Measurements from ENCODE around the gene AMBN.

The AMBN gene, protein sequence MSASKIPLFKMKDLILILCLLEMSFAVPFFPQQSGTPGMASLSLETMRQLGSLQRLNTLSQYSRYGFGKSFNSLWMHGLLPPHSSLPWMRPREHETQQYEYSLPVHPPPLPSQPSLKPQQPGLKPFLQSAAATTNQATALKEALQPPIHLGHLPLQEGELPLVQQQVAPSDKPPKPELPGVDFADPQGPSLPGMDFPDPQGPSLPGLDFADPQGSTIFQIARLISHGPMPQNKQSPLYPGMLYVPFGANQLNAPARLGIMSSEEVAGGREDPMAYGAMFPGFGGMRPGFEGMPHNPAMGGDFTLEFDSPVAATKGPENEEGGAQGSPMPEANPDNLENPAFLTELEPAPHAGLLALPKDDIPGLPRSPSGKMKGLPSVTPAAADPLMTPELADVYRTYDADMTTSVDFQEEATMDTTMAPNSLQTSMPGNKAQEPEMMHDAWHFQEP

DNA sequence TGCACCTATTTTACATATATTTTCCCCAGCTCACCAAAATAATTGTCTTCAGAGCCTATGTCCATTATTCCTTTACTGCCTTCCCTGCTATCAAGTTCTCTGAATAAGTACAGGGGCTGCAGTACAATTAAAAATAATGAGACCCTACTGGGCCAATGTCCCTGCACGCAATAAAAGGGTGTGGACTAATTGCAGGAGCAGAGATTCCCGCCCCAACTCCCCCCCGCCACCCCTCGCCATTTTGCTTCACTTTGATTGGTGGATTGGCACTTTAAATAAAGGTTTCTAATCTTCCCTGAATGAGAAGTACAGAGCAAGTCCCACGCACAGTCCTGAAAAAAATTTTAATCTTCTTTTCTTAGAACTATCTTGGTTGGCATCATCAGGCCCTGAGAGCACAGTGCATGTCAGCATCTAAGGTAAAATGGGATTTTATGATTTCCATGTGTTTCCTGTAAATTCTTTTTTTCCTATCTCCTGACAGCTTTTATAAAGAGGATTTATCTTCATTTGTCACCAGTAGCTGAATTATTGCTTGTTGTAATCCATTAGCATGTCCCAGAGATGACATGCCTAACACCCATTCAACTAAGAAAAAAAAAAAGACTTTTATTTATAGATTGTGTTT lies at the start of gene AMBN:
Gene AMBN (plus strand): TSS at position 302 of the 628 bp plus-strand sequence. CDS start 103 bp downstream, at position 405.
- no peak for DNase-seq (ENCODE audit: low read depth in 2 of 2)

DNA sequence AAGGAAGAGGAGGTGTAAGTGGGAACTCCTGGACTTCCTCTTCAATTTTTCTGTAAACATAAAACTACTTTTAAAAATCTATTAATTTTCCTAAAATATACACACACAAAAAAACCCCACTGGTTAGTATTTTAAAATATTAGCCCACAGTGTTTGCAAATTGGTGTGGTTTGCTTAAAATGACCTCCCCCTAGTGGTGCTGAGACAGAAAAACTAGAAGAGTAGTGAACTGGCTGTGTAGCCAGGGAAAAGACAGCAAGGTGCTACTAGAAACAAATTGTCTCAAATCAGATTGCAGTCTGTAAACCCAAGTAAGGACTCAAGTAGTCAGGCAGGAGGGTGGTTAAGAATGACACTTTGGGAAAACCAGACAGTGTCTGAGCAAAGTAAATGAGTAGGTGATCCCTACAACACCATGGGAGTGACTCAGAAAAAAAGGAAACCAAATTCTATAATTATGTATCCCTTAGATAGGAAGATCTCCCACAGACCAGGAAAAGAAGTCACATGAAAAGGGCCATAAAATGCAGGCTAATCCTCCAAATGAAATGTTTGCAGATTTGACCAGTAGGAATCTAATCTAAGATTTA lies 47.7 kb upstream of the AMBN start:
- DNase-seq (ENCODE audit: low read depth in 2 of 2): no peak

DNA sequence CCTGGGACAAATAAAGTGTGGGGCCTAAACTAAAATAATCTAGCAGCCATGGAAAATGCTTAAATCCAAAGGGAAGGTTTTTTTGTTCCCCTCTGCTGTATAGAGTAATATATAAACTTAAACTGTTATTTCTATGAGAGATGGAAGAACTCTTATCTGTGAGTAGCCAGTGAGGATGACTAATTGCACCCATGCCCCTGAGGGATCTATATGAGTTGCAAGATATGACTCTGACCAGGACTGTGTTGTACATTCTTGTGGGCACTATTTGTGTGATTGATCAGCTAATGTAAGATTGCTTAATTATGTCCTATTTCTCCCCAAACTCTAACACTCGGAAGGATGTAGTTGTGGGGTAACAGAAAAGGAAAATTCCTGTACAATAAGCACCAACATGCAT lies 35.2 kb upstream of the AMBN start:
- DNase-seq (ENCODE audit: low read depth in 2 of 2): no peak

DNA sequence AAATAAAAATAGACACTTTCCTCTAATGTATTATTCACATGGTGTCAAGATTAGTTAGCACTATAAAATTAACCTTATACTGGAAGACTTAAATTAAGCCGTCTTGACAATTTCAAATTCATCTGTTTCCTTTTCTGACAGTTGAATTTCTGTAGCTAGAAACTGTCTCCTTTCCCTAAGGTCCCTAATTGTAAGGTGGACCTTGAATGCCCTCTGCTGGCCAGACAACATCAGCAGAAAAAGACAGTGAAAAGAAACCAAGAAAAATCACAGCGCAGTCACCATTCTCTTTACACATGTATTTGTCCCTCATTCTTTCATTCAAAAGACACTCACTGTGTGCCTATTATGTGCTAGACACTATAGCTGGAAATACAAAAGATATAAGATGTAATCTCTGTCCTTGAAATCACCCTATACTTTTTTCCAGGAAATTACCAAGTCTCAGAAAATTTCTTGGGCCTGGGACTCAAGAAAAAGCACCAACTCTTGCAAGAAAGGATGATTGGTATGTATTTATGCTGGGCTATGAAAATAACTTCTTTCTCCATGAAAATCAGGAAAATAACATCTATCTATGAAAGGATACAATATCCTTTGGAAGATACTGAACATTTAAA lies 32.7 kb upstream of the AMBN start:
- no peak for DNase-seq (ENCODE audit: low read depth in 2 of 2)

DNA sequence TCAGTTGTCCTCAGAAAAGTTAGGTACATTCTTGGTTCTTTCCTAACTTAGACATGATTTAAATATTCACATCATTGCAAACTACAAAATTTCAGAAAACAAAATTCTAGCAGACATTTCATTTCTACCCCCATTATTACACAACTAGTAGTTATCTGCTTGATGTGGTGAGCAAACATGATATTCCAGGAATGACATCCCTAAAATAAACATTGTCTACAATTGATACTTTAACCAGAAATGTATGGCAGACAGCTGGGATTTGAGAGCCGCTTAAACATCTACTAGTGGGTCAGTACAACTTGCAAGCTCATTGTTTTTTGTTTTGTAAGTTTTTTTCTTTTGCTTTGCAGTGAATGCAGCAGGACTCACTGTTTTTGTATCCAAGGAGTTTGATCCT lies 32.1 kb upstream of the AMBN start:
- DNase-seq (ENCODE audit: low read depth in 2 of 2): no peak

DNA sequence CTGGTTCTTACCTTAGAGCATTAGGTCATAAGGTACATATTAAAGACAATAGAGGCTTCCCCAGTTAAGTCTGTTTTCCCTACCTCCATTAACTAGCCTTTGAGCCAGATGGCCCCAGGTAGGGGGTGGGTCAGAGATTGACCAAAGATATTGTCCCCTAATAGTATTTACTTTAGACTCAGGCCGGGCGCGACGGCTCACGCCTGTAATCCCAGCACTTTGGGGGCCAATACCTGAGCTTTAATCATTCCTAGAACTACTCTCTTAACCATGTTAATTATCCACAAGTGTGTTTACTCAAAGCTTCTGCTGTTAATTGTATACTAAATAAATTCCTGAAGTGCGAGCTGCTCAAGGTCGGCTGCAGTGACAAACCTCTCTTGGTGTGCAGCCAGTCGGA lies 28.0 kb upstream of the AMBN start:
- no peak for DNase-seq (ENCODE audit: low read depth in 2 of 2)

DNA sequence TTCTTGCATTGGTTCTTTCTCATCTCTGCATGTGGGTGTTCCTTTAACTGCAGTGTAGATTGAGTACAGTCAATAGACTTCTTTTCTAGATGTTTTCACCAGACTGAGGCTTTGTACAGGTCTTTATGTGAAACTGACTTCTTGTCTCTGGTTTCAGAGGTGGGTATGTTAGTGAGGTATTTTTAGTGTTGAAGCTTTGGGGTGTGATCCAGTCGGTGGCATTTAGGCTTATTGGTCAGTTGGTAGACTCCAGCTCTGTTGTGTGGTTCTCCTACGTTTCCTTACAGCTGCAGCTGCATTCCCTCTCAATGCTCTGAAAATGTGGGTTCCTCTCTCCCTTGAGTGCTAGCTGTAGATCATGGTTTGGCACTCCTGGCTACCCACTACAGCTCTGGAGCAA lies 21.3 kb upstream of the AMBN start:
- no peak for DNase-seq (ENCODE audit: low read depth in 2 of 2)

DNA sequence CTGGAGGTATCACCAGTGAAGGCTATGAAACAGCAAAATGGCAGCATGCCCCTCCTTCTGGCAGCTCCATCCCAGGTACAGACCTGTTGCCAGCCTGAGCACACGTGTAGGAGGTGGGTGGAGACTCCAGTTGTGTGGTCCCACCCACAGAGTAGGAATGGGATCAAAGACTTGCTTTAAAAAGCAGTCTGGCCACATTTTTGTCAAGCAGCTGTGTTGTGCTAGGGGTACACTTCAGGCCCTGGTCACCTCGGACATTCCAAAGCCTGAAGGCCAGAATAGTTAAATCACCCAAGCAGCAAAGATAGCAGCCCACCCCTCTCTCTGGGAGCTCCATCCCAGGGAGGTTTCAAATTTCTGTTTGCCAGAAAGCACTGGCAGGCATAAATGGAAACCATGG lies 20.3 kb upstream of the AMBN start:
- no peak for DNase-seq (ENCODE audit: low read depth in 2 of 2)

DNA sequence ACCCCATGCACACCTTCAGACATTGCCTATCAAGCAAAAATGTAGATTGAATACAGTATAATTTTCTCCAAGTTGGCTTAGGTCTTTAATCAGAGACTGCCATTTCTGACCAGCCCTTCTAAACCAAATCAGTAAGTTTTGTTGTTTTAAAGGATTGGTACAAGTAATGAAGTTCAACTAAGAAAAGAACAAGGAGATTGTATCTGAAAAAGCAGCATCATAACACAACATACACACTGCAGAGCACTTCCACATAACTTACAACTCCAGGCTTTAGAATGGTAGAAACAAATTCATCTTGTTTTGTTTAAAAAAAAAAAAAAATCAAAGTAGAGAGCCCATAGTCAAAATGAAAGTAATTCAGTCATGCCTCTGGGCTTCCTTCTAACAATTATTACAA lies 16.1 kb upstream of the AMBN start:
- DNase-seq (ENCODE audit: low read depth in 2 of 2): no peak

DNA sequence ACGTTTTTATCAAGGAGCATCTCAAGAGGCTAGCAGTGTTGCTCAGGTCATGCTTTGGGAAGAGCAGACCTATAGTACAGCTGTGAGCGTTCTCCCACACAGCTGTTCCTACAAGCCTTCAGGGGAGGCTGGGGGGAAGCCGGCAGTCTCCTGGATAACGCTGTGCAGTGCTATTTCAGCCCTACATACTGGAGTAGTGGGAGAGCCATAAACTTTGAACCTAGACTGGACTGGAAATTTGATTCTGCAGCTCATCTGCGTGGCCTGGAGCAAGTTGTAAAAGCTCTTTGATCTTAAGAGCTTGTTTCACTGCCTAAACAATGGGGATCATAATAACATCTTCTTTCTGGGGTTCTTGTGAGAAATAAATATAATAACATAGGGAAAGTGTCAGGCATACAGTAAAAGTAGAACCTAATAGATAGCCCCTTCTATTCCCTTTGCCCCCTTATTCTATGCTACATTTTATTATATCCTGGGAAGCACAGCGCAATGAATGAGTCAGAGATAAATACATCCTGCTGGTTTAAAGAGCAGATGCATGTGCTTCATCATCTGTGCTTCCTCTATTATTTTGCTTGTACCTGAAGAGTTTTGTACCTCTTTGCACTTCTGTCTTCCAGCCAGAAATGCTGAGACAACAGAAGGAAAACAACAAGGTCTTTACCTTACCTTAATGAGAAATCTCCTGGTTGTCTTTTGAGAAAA lies 14.7 kb upstream of the AMBN start:
- DNase-seq (ENCODE audit: low read depth in 2 of 2): no peak

DNA sequence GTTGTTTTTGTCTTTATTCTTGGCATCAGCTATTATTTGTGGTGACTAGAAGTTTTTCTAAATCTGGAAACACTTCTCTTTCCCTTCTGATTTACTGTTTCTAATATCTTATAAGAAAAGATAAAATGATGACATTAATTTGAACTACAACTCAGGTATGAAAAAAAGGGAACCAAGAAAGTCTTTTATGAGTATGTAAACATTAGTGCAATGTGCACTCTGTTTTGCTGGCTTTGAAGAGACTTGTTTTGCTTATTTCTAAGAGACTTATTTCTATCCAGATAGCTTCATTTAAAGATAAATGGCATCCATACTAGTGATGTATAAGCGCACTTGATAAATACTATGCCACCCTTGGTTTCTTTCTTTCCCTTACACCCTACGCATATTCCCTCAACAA lies 10.1 kb upstream of the AMBN start:
- no peak for DNase-seq (ENCODE audit: low read depth in 2 of 2)

DNA sequence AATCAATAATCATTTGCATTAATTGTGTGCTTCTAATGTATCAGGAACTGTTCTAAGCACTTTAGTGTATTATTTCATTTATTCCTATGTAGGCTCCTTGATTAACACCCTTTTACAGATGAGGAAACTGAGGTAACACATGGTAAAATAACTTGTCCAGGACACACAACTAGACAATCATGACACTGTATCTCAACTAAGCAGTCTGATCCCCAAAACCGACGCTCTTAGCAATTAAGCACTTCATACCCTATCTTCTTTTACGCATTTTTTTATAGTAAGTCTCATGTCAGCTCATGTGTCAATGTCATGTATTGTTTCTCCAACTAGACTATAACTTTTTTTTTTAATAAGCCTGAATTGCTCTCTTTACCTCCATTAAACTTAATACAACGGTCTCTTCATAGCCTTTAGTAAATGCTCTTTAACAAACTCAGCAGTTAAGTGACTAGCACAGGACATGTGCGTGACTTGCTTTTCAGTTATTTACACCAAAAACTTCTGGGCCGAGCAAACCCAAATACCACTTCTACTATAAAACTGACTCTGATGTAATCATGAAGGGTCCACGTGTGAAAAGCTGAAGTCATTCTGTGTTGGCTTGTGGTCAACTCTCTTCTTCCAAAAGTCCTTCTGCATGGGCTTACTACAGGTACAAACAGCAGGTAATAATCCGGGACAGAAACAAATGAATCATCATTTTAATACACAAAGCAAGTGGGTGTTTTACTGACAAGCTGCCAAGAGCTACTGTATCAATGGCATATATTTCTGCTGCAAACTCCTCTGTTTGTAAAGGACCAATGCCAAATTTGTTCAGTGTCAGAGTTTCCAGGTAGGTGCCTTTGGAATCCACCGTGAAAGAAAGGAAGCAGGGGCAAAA lies 7.9 kb upstream of the AMBN start:
- DNase-seq (ENCODE audit: low read depth in 2 of 2): no peak

DNA sequence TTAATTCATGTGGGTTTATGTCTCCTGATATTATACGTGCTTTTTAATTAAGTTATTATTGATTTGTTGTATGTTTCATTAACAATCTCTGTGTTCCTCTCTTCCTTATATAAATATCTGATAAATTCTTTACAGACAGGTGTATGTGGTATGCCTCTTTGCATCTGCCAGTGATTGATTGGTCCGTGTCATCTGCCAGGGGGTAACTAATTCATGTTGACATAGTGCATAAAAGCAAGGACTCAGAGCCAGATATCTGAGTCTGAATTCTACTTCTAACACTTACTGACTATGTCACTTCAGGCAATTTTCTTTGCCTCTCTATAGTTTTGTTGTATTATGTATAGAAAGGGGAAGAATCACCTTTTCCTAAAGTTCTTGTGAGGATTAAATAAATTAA lies 5.2 kb upstream of the AMBN start:
- DNase-seq (ENCODE audit: low read depth in 2 of 2): no peak

DNA sequence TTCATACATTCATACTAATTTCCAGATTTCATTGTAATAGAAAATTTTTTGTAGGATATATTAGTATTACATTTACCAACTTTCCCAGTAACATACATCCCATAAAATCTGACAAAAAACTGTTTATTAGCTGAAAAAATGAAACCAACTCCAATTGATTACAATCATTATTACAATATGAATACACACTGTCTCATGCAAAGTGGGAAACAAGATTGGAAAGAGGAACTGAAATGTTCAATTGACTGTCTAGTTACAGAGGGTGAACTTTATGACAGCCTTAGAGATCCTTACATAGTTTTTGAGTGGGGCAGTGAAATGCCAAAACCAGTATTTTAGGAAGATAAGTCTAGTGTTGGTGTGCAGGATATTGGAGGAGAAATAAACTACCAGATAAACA lies 2.3 kb upstream of the AMBN start:
- DNase-seq (ENCODE audit: low read depth in 2 of 2): no peak

DNA sequence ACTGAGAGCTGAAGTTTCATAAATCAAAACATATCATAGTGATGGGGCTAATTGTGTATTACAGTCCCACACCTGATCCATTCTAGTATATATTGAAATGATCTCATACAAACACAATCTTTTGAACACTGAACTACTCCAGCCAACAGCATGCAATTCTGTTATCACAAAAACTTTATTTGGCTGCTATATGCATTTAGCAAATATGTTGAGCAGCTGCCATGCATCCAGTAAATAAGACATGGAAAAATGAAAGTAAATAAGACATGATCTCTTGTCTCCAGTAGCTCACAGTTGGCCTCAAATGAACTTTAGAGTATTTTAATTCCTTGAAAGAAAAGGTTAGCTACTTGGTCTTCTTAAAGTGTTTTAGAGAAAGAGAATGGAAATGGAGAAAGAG lies 2.1 kb downstream of the AMBN start:
- DNase-seq (ENCODE audit: low read depth in 2 of 2): no peak

DNA sequence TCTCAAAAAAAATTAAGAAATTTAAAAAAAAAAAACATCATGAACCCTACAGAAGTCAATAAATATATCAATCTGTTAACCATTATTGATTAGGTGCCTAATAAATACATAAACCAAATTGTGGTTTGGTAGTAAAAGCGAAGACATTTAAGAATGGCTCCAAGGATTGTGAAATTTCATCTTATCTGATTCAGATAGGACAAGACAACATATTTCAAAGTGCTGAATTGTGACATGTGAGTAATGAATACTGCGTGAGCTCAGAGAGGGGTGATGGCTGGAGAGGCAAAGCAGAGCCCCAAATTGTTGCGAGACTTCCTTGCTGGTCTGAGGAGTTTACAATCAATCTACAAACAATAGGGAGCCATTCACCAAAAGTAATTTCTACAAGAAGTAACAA lies 8.2 kb downstream of the AMBN start:
- no peak for DNase-seq (ENCODE audit: low read depth in 2 of 2)

DNA sequence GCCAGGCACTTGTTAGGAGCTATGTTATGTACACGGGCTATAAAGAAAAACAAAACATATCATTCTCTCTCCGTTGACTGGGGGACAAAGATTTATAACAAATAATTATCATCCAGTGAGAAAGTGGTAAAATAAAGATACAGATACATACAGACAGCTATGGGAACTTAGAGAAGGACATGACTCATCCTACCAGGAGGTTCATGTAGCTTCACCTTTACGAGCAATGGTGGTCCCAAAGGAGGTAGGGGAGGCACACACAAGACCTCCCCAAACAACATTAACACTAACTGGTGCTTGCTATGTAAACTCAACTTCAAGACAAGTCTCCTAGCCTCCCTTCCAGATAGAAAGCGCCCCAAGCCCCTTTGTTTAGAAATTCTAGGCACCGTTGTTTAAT lies 8.9 kb downstream of the AMBN start:
- DNase-seq (ENCODE audit: low read depth in 2 of 2): no peak

DNA sequence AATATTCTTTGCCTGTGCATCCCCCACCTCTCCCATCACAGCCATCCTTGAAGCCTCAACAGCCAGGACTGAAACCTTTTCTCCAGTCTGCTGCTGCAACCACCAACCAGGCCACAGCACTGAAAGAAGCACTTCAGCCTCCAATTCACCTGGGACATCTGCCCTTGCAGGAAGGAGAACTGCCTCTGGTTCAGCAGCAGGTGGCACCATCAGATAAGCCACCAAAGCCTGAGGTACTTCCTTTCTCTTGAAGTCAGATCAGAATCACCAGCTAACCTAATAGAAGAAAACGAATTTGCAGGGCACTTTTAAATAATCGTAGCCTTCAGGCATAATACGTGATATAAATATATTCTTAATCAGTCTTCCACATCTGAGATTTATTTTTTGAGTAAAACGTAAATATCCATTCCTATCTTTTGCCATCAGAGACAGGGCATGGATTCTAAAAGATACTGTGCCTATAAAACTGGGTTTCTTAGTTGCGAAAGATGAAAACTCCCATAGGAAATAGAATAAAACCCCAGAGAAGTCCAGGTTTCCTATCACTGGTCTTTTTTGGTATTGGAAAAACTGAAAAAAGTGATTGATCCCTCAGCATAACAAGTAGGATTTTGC lies 9.5 kb downstream of the AMBN start:
- peak; percentile 17 to 21 for DNase-seq (ENCODE audit: low read depth in 2 of 2)

DNA sequence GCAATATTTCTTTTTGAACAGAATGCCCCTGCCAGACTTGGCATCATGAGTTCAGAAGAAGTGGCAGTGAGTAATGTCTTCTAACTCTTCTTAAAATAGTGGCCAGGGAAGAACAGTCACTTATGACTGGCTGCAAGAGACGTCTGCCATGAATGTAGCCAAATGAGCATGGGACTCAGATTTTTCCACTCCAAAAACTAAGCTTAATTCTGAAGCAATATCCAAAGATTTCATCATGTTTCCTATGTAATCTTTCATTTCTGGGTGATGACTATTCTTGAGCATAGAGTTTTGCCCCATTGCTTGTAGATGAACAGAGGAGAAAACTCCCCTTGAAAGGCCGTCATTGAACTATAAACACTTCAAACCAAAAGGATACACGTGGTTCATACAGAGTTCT lies 11.8 kb downstream of the AMBN start:
- DNase-seq (ENCODE audit: low read depth in 2 of 2): no peak

DNA sequence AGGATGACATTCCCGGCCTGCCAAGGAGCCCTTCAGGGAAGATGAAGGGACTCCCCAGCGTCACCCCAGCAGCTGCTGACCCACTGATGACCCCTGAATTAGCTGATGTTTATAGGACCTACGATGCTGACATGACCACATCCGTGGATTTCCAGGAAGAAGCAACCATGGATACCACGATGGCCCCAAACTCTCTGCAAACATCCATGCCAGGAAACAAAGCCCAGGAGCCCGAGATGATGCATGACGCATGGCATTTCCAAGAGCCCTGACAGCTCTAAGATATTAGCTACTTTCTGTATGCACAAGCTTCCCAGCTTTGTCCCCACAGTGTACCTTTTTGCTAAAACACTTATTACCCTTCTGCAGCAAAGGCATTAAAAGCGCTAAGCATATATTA lies 14.4 kb downstream of the AMBN start:
- DNase-seq (ENCODE audit: low read depth in 2 of 2): no peak
